Nephron (organoid): Measurements from ENCODE around the gene ATP2A1.

Experiments
- H3K27ac Mint-ChIP-seq, 3 experiments: 2 replicates each; pipeline ENCODE4 v1.8.0; 2020; ENCODE audit warnings: mixed read lengths in 3 of 3, mild to moderate bottlenecking in 2 of 3, moderate library complexity in 1 of 3
- H3K27me3 Mint-ChIP-seq: 2 replicates; pipeline ENCODE4 v1.8.0; 2021; ENCODE audit warnings: low read depth, mild to moderate bottlenecking, moderate library complexity, mixed read lengths
- H3K36me3 Mint-ChIP-seq: 2 replicates; pipeline ENCODE4 v1.8.0; 2020; ENCODE audit warnings: low read depth, mixed read lengths
- H3K4me1 Mint-ChIP-seq: 2 replicates; pipeline ENCODE4 v1.8.0; 2020; ENCODE audit warnings: mixed read lengths
- H3K4me3 Mint-ChIP-seq, 3 experiments: 2 replicates each; pipeline ENCODE4 v1.8.0; 2020; ENCODE audit warnings: mild to moderate bottlenecking in 3 of 3, mixed read lengths in 3 of 3, moderate library complexity in 2 of 3
- H3K9me3 Mint-ChIP-seq: 2 replicates; pipeline ENCODE4 v1.8.0; 2020; ENCODE audit warnings: mixed read lengths
- CTCF ChIP-seq, 3 experiments: fragments of 200-600 bp; sonication (generic); IDR thresholded peaks; one replicate each; pipeline ENCODE4 v1.5.0; 2021; ENCODE audit warnings: antibody characterized with exemption in 3 of 3; ENCODE audit not compliant: unreplicated experiment in 3 of 3

The ATP2A1 gene

GRCh38 chr16:28930203-28930602 lies 51.9 kb downstream of the ATP2A1 start:
- Mint-ChIP-seq H3K4me3 (no peak overlapping the region), H3K27ac (peak overlapping the region in 1 of 3 experiments; percentile 12), H3K4me1 (peaks cover 4% of the 10 kb centered on the region)

GRCh38 chr16:28930652-28931051 lies 52.4 kb downstream of the ATP2A1 start:
- no peaks in the 10 kb centered on the region for H3K9me3 Mint-ChIP-seq
- TF ChIP-seq CTCF (IDR thresholded peaks at IDR 0.05; ENCODE audit: unreplicated experiment in 3 of 3): no peak
- peaks cover 8% of the 10 kb centered on the region for H3K27me3 Mint-ChIP-seq
- H3K27ac Mint-ChIP-seq: peak overlapping the region in 2 of 3 experiments; percentile 12 to 31
- no peaks in the 10 kb centered on the region for H3K36me3 Mint-ChIP-seq
- H3K4me1 Mint-ChIP-seq: peaks cover 4% of the 10 kb centered on the region
- H3K4me3 Mint-ChIP-seq: no peak overlapping the region

More at GRCh38 chr16:28930203-28930602, 51.9 kb downstream of the ATP2A1 start:
- H3K36me3 Mint-ChIP-seq: no peaks in the 10 kb centered on the region
- no peak for TF ChIP-seq CTCF (IDR thresholded peaks at IDR 0.05; ENCODE audit: unreplicated experiment in 3 of 3)
- no peaks in the 10 kb centered on the region for H3K9me3 Mint-ChIP-seq
- H3K27me3 Mint-ChIP-seq: peaks cover 8% of the 10 kb centered on the region

GRCh38 chr16:28931801-28932225 lies 53.5 kb downstream of the ATP2A1 start, which contains the start of gene CD19:
TSS of gene CD19 (plus strand) at chr16:28931971. CDS start at chr16:28932001, 30 bp downstream.
- peaks cover 4% of the 10 kb centered on the region for H3K4me1 Mint-ChIP-seq
- H3K36me3 Mint-ChIP-seq: no peaks in the 10 kb centered on the region
- peaks cover 8% of the 10 kb centered on the region for H3K27me3 Mint-ChIP-seq
- no peaks in the 10 kb centered on the region for H3K9me3 Mint-ChIP-seq
- H3K4me3 Mint-ChIP-seq: no peak within 1 kb of the TSS
- H3K27ac Mint-ChIP-seq: peak within 1 kb of the TSS in 1 of 3 experiments; percentile 31
- no peak for TF ChIP-seq CTCF (IDR thresholded peaks at IDR 0.05; ENCODE audit: unreplicated experiment in 3 of 3)

- Mint-ChIP-seq H3K9me3 (no peaks in the 10 kb centered on the region), H3K4me3 (no peak overlapping the region), H3K27ac (no peak overlapping the region), H3K27me3 (peaks cover 8% of the 10 kb centered on the region), H3K4me1 (peaks cover 4% of the 10 kb centered on the region), H3K36me3 (no peaks in the 10 kb centered on the region)
- TF ChIP-seq CTCF (IDR thresholded peaks at IDR 0.05; ENCODE audit: unreplicated experiment in 3 of 3): no peak
Measured at GRCh38 chr16:28932339-28933141, 54.3 kb downstream of the ATP2A1 start.

- Mint-ChIP-seq H3K9me3 (no peaks in the 10 kb centered on the region), H3K4me1 (peaks cover 4% of the 10 kb centered on the region), H3K27me3 (peaks cover 8% of the 10 kb centered on the region), H3K36me3 (no peaks in the 10 kb centered on the region), H3K27ac (no peak overlapping the region), H3K4me3 (no peak overlapping the region)
- TF ChIP-seq CTCF (IDR thresholded peaks at IDR 0.05; ENCODE audit: unreplicated experiment in 3 of 3): no peak
Measured at GRCh38 chr16:28933171-28933570, 54.9 kb downstream of the ATP2A1 start.

- H3K27ac Mint-ChIP-seq: no peak overlapping the region
- H3K27me3 Mint-ChIP-seq: peaks cover 8% of the 10 kb centered on the region
- TF ChIP-seq CTCF (IDR thresholded peaks at IDR 0.05; ENCODE audit: unreplicated experiment in 3 of 3): no peak
- no peak overlapping the region for H3K4me3 Mint-ChIP-seq
- peaks cover 4% of the 10 kb centered on the region for H3K4me1 Mint-ChIP-seq
- no peaks in the 10 kb centered on the region for H3K9me3 Mint-ChIP-seq
- no peaks in the 10 kb centered on the region for H3K36me3 Mint-ChIP-seq
Measured at GRCh38 chr16:28935346-28935745, 57.1 kb downstream of the ATP2A1 start.
